Fibroblast of lung (primary cell): ENCODE results near the gene CREB5. TPM values are rescaled to one million over a fixed set of nuclear protein-coding genes. Genes with fewer than 3 reads are reported as not detected.

ENCODE experiments used
- DNase-seq, 2 donors: peaks; one replicate each; pipeline versions ENCODE4 v3.0.0 to v3.0.0-alpha.2; 2010; ENCODE audit warnings: low read depth in 2 of 2
- H2AFZ ChIP-seq: 2 replicates; pipeline ENCODE4 v1.5.1; 2012; ENCODE audit warnings: low read length, control low read depth, inconsistent platforms
- H3K27ac ChIP-seq: 2 replicates; pipeline ENCODE4 v1.5.1; 2011; ENCODE audit warnings: low read length, control low read depth; ENCODE audit not compliant: insufficient read depth
- H3K27me3 ChIP-seq: 2 replicates; pipeline ENCODE4 v1.5.1; 2011; ENCODE audit warnings: mild to moderate bottlenecking, low read length; ENCODE audit not compliant: control insufficient read depth, insufficient read depth
- H3K36me3 ChIP-seq: 2 replicates; pipeline ENCODE4 v1.5.1; 2011; ENCODE audit warnings: low read length; ENCODE audit not compliant: control insufficient read depth, insufficient read depth
- H3K4me1 ChIP-seq: 2 replicates; pipeline ENCODE4 v1.5.1; 2011; ENCODE audit warnings: low read length; ENCODE audit not compliant: control insufficient read depth, insufficient read depth; ENCODE audit errors: extremely low read depth
- H3K4me2 ChIP-seq: 2 replicates; pipeline ENCODE4 v1.5.1; 2011; ENCODE audit warnings: low read length, control low read depth; ENCODE audit not compliant: insufficient read depth; ENCODE audit errors: extremely low read depth
- H3K4me3 ChIP-seq, 4 experiments: fragments of 200-600 bp in 1 of 4; sonication (generic) in 1 of 4; replicated peaks in 1 of 4; 2 replicates each; pipeline ENCODE4 v1.5.1; 2011 to 2016; ENCODE audit warnings: low read length in 4 of 4, low read depth in 3 of 4, mild to moderate bottlenecking in 3 of 4, control low read depth in 2 of 4, inconsistent platforms in 1 of 4, mixed read lengths in 1 of 4; ENCODE audit not compliant: insufficient read depth in 1 of 4; ENCODE audit errors: control extremely low read depth in 1 of 4
- H3K79me2 ChIP-seq: 2 replicates; pipeline ENCODE4 v1.5.1; 2012; ENCODE audit warnings: mild to moderate bottlenecking, low read length, inconsistent platforms; ENCODE audit not compliant: control insufficient read depth, insufficient read depth
- H3K9ac ChIP-seq: 2 replicates; pipeline ENCODE4 v1.5.1; 2011; ENCODE audit warnings: mild to moderate bottlenecking, low read length, control low read depth; ENCODE audit not compliant: insufficient read depth
- H3K9me3 ChIP-seq: 2 replicates; pipeline ENCODE4 v1.5.1; 2012; ENCODE audit warnings: low read depth, low read length; ENCODE audit not compliant: control insufficient read depth, insufficient read depth
- H4K20me1 ChIP-seq: 2 replicates; pipeline ENCODE4 v1.5.1; 2011; ENCODE audit warnings: low read length; ENCODE audit not compliant: control insufficient read depth, insufficient read depth; ENCODE audit errors: extremely low read depth
- EZH2 ChIP-seq: IDR thresholded peaks from 2 replicates; pipeline ENCODE4 v1.5.1; 2012; ENCODE audit warnings: low read length, control low read depth, mild to moderate bottlenecking; ENCODE audit errors: missing control alignments
- polyA plus RNA-seq, 2 donors: library from polyadenylated mRNA; depleted of rRNA in 1 of 2; stranded (reverse) in 1 of 2; unstranded in 1 of 2; fragments of >200 nt; gene quantifications; 2 replicates each; pipeline ENCODE4 v1.2.1, GENCODE V29; 2011 to 2012; ENCODE audit warnings: missing spikeins in 1 of 2
- total RNA-seq: library from RNA; depleted of rRNA; stranded (reverse); fragments of >200 nt; gene quantifications from 2 replicates; pipeline ENCODE4 v1.2.1, GENCODE V29; 2014
- TF ChIP-seq, protein P1 (sequence below), 2 donors: IDR thresholded peaks in 1 of 2; conservative IDR thresholded peaks in 1 of 2; 1 replicate in 1 of 2; 2 replicates in 1 of 2; pipeline ENCODE4 v1.5.1; 2011 to 2012; ENCODE audit warnings: low read length in 2 of 2, control low read depth in 1 of 2, inconsistent platforms in 1 of 2, low read depth in 1 of 2, mild to moderate bottlenecking in 1 of 2

CREB5 gene
- total and polyA plus RNA-seq, 2 donors (not counting 1 experiment from before 2014, with no cell fraction given), result 8.2 to 28.4 TPM

DNA sequence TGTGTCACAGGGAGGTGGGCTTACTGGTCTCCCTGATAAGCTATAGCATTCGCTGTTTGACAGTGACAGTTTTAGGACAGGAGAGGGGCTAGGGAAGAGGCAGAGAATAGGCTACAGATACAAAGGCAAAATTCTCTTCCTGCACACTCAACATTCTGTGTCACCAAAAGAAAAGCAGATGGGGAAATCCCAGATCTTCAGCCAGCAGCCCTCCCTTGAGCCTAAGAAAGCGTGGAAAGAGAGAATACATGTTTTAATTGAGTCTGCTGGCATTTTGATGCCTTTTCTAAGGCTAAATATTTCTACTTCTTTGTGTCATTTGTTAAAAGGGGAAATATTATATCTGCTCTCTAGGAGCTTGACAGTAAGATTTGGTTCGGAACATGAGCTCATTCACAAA is 298.8 kb downstream of the CREB5 start:
- TF ChIP-seq EZH2, result no peak
- TF ChIP-seq, protein P1, sequence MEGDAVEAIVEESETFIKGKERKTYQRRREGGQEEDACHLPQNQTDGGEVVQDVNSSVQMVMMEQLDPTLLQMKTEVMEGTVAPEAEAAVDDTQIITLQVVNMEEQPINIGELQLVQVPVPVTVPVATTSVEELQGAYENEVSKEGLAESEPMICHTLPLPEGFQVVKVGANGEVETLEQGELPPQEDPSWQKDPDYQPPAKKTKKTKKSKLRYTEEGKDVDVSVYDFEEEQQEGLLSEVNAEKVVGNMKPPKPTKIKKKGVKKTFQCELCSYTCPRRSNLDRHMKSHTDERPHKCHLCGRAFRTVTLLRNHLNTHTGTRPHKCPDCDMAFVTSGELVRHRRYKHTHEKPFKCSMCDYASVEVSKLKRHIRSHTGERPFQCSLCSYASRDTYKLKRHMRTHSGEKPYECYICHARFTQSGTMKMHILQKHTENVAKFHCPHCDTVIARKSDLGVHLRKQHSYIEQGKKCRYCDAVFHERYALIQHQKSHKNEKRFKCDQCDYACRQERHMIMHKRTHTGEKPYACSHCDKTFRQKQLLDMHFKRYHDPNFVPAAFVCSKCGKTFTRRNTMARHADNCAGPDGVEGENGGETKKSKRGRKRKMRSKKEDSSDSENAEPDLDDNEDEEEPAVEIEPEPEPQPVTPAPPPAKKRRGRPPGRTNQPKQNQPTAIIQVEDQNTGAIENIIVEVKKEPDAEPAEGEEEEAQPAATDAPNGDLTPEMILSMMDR (conservative IDR thresholded peaks at IDR 0.05 in 1 of 2, IDR thresholded peaks at IDR 0.05 in 1 of 2; ENCODE audit: low read depth in 1 of 2, low read length in 2 of 2), result no peak
- H3K27ac ChIP-seq, result no peak overlapping the region
- H3K27me3 ChIP-seq, result no peaks in the 10 kb centered on the region
- DNase-seq, result no peak
- H3K4me1 ChIP-seq, result peaks cover 3% of the 10 kb centered on the region
- no peaks in the 10 kb centered on the region for H3K79me2 ChIP-seq
- H3K4me3 ChIP-seq, result no peak overlapping the region
- H3K36me3 ChIP-seq, result no peaks in the 10 kb centered on the region
- H3K9ac ChIP-seq, result no peak overlapping the region
- no peaks in the 10 kb centered on the region for H3K9me3 ChIP-seq
- H3K4me2 ChIP-seq, result no peak overlapping the region
- no peaks in the 10 kb centered on the region for H4K20me1 ChIP-seq
- H2AFZ ChIP-seq, result no peak overlapping the region

DNA sequence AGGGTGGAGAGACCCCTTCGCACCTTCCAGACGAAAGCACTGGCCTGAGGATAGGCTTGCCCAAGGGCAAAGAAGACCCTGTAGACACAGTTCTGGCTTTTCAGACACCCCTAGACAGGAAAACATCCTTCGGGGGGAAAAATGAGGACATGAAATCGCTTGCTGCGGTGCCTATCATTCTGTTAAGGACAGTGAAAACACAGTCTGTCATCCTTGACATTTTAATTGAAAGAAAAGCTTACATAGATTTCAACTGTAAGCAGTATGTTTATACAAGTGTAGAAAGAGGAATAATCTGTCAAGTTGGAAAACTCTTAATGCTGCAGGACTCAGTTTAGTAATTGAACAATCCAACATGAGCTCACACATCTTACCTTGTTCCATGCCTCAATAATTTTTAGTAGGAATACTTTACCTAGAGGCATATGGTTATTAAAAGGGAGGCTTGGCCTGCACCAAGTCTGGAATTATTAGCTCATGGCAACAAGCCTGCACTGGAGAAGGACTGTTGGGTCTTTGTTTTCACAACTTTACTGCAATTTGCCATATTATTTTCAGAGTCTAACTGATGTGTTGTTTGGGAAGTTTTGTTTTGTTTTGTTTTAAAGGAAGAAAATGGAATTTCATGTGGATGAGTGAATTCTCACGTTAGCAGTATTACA is 302.3 kb downstream of the CREB5 start:
- DNase-seq, result no peak
- Histone ChIP-seq H3K4me1 (no peaks in the 10 kb centered on the region), H3K9ac (no peak overlapping the region), H3K9me3 (no peaks in the 10 kb centered on the region), H3K4me3 (no peak overlapping the region), H3K79me2 (no peaks in the 10 kb centered on the region), H4K20me1 (no peaks in the 10 kb centered on the region), H3K36me3 (no peaks in the 10 kb centered on the region), H3K27ac (no peak overlapping the region), H3K27me3 (no peaks in the 10 kb centered on the region), H2AFZ (no peak overlapping the region), H3K4me2 (no peak overlapping the region)
- TF ChIP-seq EZH2, result no peak
- TF ChIP-seq, protein P1 (conservative IDR thresholded peaks at IDR 0.05 in 1 of 2, IDR thresholded peaks at IDR 0.05 in 1 of 2; ENCODE audit: low read depth in 1 of 2, low read length in 2 of 2), result no peak

DNA sequence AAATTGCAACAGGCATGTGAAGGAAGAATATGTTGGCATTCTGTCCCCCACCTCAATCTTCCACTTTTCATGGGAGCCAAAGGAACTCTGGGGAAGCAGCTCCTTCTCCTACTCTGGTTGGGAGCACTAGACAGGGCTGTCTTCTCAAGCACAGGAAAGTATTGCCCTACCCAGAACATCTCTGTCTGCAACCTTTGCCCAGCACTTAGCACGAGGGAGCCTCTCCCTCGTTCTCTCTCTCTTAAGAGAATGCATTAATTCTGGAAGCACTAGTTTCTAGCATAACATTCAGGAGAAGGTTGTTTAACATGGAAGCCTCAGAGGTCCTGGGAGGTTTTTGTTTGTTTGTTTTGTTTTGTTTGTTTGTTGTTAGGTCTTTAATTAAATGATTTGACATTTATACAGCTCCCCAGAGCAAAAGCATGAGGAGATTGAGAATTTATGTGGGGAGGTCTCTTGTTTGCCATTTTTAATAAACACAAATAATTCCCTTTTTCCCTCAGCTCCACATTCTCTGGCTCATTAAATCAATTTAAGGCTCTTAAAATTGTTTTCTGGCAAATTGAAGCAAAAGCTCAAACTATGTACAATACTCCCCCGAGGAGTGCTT is 305.2 kb downstream of the CREB5 start:
- H3K27me3 ChIP-seq, result no peaks in the 10 kb centered on the region
- H3K36me3 ChIP-seq, result no peaks in the 10 kb centered on the region
- TF ChIP-seq EZH2, result no peak
- TF ChIP-seq, protein P1 (conservative IDR thresholded peaks at IDR 0.05 in 1 of 2, IDR thresholded peaks at IDR 0.05 in 1 of 2; ENCODE audit: low read depth in 1 of 2, low read length in 2 of 2), result no peak
- no peak overlapping the region for H3K4me2 ChIP-seq
- H3K9ac ChIP-seq, result no peak overlapping the region
- H3K9me3 ChIP-seq, result no peaks in the 10 kb centered on the region
- H3K4me3 ChIP-seq, result no peak overlapping the region
- H3K79me2 ChIP-seq, result no peaks in the 10 kb centered on the region
- no peaks in the 10 kb centered on the region for H4K20me1 ChIP-seq
- DNase-seq, result no peak
- no peak overlapping the region for H3K27ac ChIP-seq
- H3K4me1 ChIP-seq, result no peaks in the 10 kb centered on the region
- no peak overlapping the region for H2AFZ ChIP-seq
